Measurements from ENCODE around the gene DAP.
"Not testable (repeated sequence)": the region's sequence is repeated elsewhere in the genome, so short reads cannot be mapped to it uniquely, and the experiment has no call there.

- TF ChIP-seq CTCF, POLR2A, EP300 (IDR thresholded peaks at IDR 0.05): not testable (repeated sequence)
Measured at GRCh38 chr5:10630744-10631143, 130.3 kb downstream of the DAP start.
